Endothelial cell of umbilical vein (primary cell): ENCODE results near the gene FBXO38.

Experiments used
- CTCF ChIP-seq, 2 donors: IDR thresholded peaks; 1 replicate in 1 of 2; 2 replicates in 1 of 2; pipeline ENCODE4 v1.5.1; 2011; ENCODE audit warnings: low read length in 2 of 2, mild to moderate bottlenecking in 2 of 2, moderate library complexity in 2 of 2, control low read depth in 1 of 2, inconsistent platforms in 1 of 2, low read depth in 1 of 2; ENCODE audit not compliant: insufficient read depth in 1 of 2; ENCODE audit errors: extremely low read depth in 1 of 2
- EZH2 ChIP-seq: IDR thresholded peaks from 2 replicates; pipeline ENCODE4 v1.6.1; 2012; ENCODE audit warnings: borderline replicate concordance, low read depth, mild to moderate bottlenecking, moderate library complexity, low read length, inconsistent platforms; ENCODE audit not compliant: severe bottlenecking
- MAX ChIP-seq: IDR thresholded peaks from 2 replicates; pipeline ENCODE4 v1.6.1; 2011; ENCODE audit not compliant: insufficient read depth, insufficient read length
- POLR2A ChIP-seq: IDR thresholded peaks from 2 replicates; pipeline ENCODE4 v1.6.1; 2012; ENCODE audit warnings: low read depth, mild to moderate bottlenecking, control low read depth, low read length
- POLR2AphosphoS5 ChIP-seq: IDR thresholded peaks from 2 replicates; pipeline ENCODE4 v1.6.1; 2012; ENCODE audit warnings: low read depth, mild to moderate bottlenecking, control low read depth, low read length, moderate library complexity; ENCODE audit not compliant: insufficient read depth

GRCh38 chr5:148437249-148437648, 53.5 kb downstream of the FBXO38 start:
- no peak for TF ChIP-seq POLR2AphosphoS5
- TF ChIP-seq CTCF (IDR thresholded peaks at IDR 0.05; ENCODE audit: extremely low read depth in 1 of 2, insufficient read depth in 1 of 2, low read depth in 1 of 2, low read length in 2 of 2) = no peak
- TF ChIP-seq EZH2 = no peak
- TF ChIP-seq POLR2A = no peak
- TF ChIP-seq MAX = no peak
